ENCODE measurements around the gene ZNF438. TPM values are rescaled to one million over a fixed set of nuclear protein-coding genes. Genes with fewer than 3 reads are reported as not detected.

The ZNF438 gene
- total and polyA plus RNA-seq, 2 of the 8 experiments (the other 6 are each of a cell fraction or from before 2014, with no cell fraction given): 0.95 to 1.7 TPM

DNA sequence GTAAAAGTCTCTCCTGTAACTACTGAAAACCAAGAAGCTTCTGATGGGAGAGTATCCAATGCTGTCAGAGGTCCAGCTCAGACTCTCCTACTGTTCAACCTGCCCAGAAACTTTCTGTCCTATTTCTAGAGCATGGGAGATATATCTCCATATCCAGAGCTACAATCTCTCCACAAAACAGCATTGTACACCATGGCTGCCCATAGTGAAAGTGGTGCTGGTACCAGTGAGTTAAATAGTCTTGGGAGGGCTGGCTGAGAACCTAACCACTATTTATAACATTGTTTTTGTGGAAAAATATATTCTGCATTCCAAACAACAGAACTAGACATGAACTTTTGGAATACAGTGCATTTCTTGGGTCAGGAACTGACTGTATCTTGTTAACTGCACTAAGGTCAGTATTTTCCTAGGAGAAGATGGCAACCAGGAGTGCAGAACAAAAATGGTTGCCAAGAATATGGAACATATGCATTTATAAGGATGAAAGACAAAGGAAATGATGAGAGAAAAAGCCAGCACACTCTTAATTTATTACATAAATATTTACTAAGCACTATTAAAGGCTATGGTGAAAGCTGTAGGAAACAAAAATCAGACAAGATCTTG lies 91.9 kb downstream of the ZNF438 start:
- H3K9me3 ChIP-seq (ENCODE audit: insufficient read depth in 2 of 2, low read depth in 1 of 2, low read length in 1 of 2): no peaks in the 10 kb centered on the region
- H3K4me1 ChIP-seq (replicated peaks in 1 of 4; ENCODE audit: control insufficient read depth in 3 of 4, insufficient read depth in 4 of 4, low read length in 3 of 4): no peaks in the 10 kb centered on the region; a peak in 1 of 7 replicates
- CTCF ChIA-PET (ENCODE audit: partially characterized antibody): no interaction called here
- H4K91ac ChIP-seq (replicated peaks; ENCODE audit: insufficient read length, low read length): no peak overlapping the region
- H3K79me2 ChIP-seq (ENCODE audit: control insufficient read depth in 1 of 2, insufficient read depth in 2 of 2, low read length in 2 of 2): no peaks in the 10 kb centered on the region
- H3K4me3 ChIP-seq (ENCODE audit: extremely low read depth in 1 of 4, insufficient read depth in 2 of 4, low read depth in 3 of 4, low read length in 4 of 4): no peak overlapping the region
- H3K18ac ChIP-seq (ENCODE audit: extremely low read depth, low read length): no peak overlapping the region
- no peak overlapping the region for H2BK120ac ChIP-seq (replicated peaks; ENCODE audit: low read depth, low read length)
- H4K8ac ChIP-seq (ENCODE audit: extremely low read depth, insufficient read depth, low read length): no peak overlapping the region
- no peak overlapping the region for H4K5ac ChIP-seq (ENCODE audit: insufficient read length, low read depth, low read length)
- no peak overlapping the region for H2BK12ac ChIP-seq (ENCODE audit: low read depth, low read length)
- no peak overlapping the region for H3K9ac ChIP-seq (replicated peaks in 1 of 4; ENCODE audit: extremely low read depth in 1 of 4, low read depth in 3 of 4, low read length in 3 of 4)
- H3K23ac ChIP-seq (ENCODE audit: insufficient read length): no peak overlapping the region
- H2BK15ac ChIP-seq (ENCODE audit: low read length): no peak overlapping the region
- no peak overlapping the region for H3K56ac ChIP-seq (replicated peaks; ENCODE audit: insufficient read length, low read depth, low read length)
- no peak overlapping the region for H3K4me2 ChIP-seq (ENCODE audit: insufficient read depth in 1 of 2, low read depth in 2 of 2, low read length in 2 of 2)
- no peak overlapping the region for H3K27ac ChIP-seq (ENCODE audit: low read depth, low read length)
- H2AK5ac ChIP-seq (ENCODE audit: low read depth, low read length): no peak overlapping the region
- H2BK20ac ChIP-seq (ENCODE audit: low read length): no peak overlapping the region
- no peaks in the 10 kb centered on the region for H4K20me1 ChIP-seq (replicated peaks in 1 of 2; ENCODE audit: control insufficient read depth in 1 of 2, insufficient read depth in 2 of 2, low read length in 2 of 2)
- H3K23me2 ChIP-seq (ENCODE audit: low read depth, low read length): no peaks in the 10 kb centered on the region
- H3K36me3 ChIP-seq (ENCODE audit: control insufficient read depth in 2 of 4, insufficient read depth in 4 of 4, low read length in 3 of 4): no peaks in the 10 kb centered on the region
- no peaks in the 10 kb centered on the region for H3K79me1 ChIP-seq (ENCODE audit: low read depth, low read length)
- H3K14ac ChIP-seq (ENCODE audit: insufficient read length): no peak overlapping the region
- no peak for FAIRE-seq
- DNase-seq (ENCODE audit: low read depth in 1 of 2, low spot score in 2 of 2): no peak
- no peak overlapping the region for H2AFZ ChIP-seq (ENCODE audit: low read length)
- POLR2A ChIA-PET (ENCODE audit: partially characterized antibody): no interaction called here
- no peak overlapping the region for H2BK5ac ChIP-seq (ENCODE audit: low read depth, low read length)
- no peaks in the 10 kb centered on the region for H3K27me3 ChIP-seq (replicated peaks in 1 of 4; ENCODE audit: control insufficient read depth in 3 of 4, extremely low read depth in 1 of 4, insufficient read depth in 3 of 4, low read length in 3 of 4)
- no peak overlapping the region for H3K4ac ChIP-seq (replicated peaks; ENCODE audit: insufficient read length, low read depth, low read length)
- TF ChIP-seq ATF2 (IDR thresholded peaks at IDR 0.05; ENCODE audit: low read length) (no peak), KDM1A (IDR thresholded peaks at IDR 0.05; ENCODE audit: borderline replicate concordance, low read length) (no peak), MAFK (IDR thresholded peaks at IDR 0.05; ENCODE audit: low read depth, low read length) (no peak), RAD21 (IDR thresholded peaks at IDR 0.05 in 1 of 2, conservative IDR thresholded peaks at IDR 0.05 in 1 of 2; ENCODE audit: low read depth in 2 of 2, low read length in 2 of 2) (no peak), POLR2A (IDR thresholded peaks at IDR 0.05; ENCODE audit: control extremely low read depth in 1 of 2, low read depth in 2 of 2, low read length in 2 of 2) (no peak), HDAC6 (IDR thresholded peaks at IDR 0.05; ENCODE audit: low read depth, low read length) (no peak), CBX8 (IDR thresholded peaks at IDR 0.05; ENCODE audit: borderline replicate concordance, low read depth, low read length) (no peak), POU5F1 (IDR thresholded peaks at IDR 0.05; ENCODE audit: low read depth, low read length) (no peak), BCL11A (IDR thresholded peaks at IDR 0.05; ENCODE audit: low read depth in 2 of 2, low read length in 2 of 2) (no peak), SRF (IDR thresholded peaks at IDR 0.05; ENCODE audit: low read depth, low read length) (no peak), SIRT6 (IDR thresholded peaks at IDR 0.05; ENCODE audit: low read length) (no peak), RXRA (IDR thresholded peaks at IDR 0.05; ENCODE audit: insufficient read depth, low read depth, low read length) (no peak), RNF2 (IDR thresholded peaks at IDR 0.05; ENCODE audit: borderline replicate concordance, low read depth, low read length, missing control alignments, poor library complexity, severe bottlenecking) (no peak)
